T47D (cell line): ENCODE results near the gene CST7.
"Not testable (repeated sequence)": the region's sequence is repeated elsewhere in the genome, so short reads cannot be mapped to it uniquely, and the experiment has no call there.

Experiments
- DNase-seq, 2 experiments: peaks; one replicate each; pipeline versions ENCODE4 v3.0.0 to v3.0.0-alpha.2; 2011 to 2012; ENCODE audit warnings: low read depth in 1 of 2, low spot score in 1 of 2
- JUND ChIP-seq: IDR thresholded peaks from 2 replicates; pipeline ENCODE4 v1.6.1; 2012; ENCODE audit warnings: low read depth
- in situ Hi-C: cut with HindIII; loops from 2 replicates; pipeline ENCODE4 v1.10.0; 2016; ENCODE audit warnings: low sequenced_read_pairs, low pct_unique_long_range_greater_than_20kb

Gene CST7

GRCh38 chr20:24934101-24934661 lies 14.9 kb upstream of the CST7 start:
- no peak for TF ChIP-seq JUND
- in situ Hi-C loops, result no loop called here
- DNase-seq, result no peak

DNA sequence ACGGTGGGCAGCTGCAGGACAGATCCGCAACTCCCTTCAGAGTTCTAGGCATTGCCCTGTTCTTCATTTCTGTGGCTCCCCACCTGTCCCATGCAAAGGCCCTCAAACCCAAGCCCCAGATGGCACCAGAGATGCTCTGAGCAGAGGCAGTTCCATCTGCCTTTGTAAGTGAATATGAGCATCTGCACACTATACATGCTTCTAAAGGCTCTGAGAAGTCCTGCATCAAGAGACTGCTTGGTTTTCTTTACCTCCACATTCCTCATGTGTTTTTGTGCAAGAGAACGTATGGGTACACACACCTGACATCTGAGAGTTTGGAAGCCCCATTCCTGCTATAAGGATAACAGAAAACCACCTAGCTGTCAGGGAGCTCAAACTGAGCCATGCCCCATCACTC lies 14.4 kb upstream of the CST7 start:
- no peak for TF ChIP-seq JUND
- no peak for DNase-seq
- in situ Hi-C loops, result no loop called here

- no peak for DNase-seq
- no peak for TF ChIP-seq JUND
- in situ Hi-C loops, result no loop called here
These were observed 13.9 kb upstream of the CST7 start for GRCh38 chr20:24935140-24935539.

DNA sequence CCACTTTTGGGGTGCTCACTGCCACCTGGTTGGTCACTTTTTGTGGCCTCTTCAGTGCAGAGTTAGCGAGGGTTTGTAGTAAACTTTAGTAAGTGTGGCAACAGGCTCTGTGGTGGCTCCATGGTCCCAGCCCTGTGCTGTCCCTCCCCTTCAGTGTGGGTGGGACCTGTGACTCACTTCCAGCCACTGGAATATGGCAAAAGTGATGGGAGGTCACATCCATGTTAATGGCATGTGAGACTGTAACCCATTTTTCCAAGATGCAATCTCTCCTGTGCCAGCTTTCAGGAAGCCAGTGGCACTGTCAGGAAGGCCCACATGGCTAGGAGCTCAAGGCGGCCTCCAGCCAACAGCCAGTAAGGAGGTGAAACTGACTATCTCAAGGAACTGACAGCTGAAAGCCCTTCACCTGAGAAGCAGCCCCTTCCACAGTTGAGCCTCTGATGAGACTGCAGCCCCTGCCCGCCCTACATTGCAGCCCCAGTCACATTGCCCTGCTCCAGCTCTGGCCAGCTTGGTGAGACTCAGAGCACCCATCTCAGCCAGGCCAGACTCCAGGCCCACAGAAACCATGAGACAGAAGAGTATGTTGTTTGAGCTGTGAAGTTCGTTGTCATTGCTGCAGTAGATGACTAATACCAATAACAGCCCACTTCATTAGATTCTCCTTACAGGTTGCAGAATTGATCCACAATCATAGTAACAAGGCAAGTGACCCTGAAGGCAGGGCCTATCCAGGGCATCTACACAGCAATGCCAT lies 13.1 kb upstream of the CST7 start:
- in situ Hi-C loops, result no loop called here
- no peak for TF ChIP-seq JUND
- DNase-seq, result no peak

GRCh38 chr20:24936526-24937407 lies 12.3 kb upstream of the CST7 start:
- TF ChIP-seq JUND, result no peak
- DNase-seq, result no peak
- in situ Hi-C loops, result no loop called here

GRCh38 chr20:24937579-24937978 lies 11.5 kb upstream of the CST7 start:
- no peak for DNase-seq
- no peak for TF ChIP-seq JUND
- in situ Hi-C loops, result no loop called here

GRCh38 chr20:24938498-24938897 lies 10.6 kb upstream of the CST7 start:
- TF ChIP-seq JUND, result no peak
- in situ Hi-C loops, result no loop called here
- DNase-seq, result no peak

DNA sequence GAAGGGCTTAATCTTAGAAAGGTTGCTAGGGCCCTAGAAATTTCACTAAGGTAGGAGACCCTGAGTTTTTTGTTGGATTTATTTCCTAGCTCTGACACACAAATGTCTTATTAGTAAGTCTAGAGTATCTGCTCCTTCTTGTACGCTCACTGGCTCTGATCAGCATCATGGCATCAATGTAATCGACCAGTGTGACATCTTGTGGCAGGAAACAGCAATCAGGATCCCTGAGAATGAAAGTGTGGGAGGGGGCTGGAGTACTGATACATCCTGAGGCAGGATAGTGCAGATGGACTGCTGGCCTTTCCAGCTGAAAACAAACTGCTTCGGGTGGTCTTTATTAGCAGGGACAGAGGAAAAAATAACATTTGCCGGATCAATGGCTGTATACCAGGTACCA lies 10.0 kb upstream of the CST7 start:
- in situ Hi-C loops, result no loop called here
- no peak for DNase-seq
- no peak for TF ChIP-seq JUND

- in situ Hi-C loops, result no loop called here
- DNase-seq, result no peak
- no peak for TF ChIP-seq JUND
These were observed 6.4 kb upstream of the CST7 start for GRCh38 chr20:24942679-24943078.

GRCh38 chr20:24943196-24943595 lies 5.9 kb upstream of the CST7 start:
- TF ChIP-seq JUND, result no peak
- in situ Hi-C loops, result no loop called here
- no peak for DNase-seq

DNA sequence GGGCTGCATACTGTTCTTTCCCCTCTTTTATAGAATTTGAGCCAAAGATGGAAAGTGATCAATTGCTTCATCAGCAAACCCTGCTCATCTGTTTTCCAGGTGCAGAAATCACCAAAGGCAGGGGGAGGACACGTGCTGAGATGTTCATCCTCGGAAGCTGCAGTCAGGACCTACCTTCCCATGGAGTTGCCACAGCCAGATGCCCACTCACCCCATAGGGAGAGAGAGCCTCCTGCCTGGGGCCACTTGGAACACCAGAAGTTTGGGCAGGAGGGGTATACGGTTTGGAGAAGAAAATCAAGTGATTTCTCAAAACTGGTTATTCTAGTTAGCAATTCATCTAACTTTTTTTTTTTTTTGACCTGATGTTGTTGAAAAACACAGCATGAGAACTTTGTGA lies 5.3 kb upstream of the CST7 start:
- DNase-seq, result no peak
- in situ Hi-C loops, result no loop called here
- TF ChIP-seq JUND, result no peak

GRCh38 chr20:24946376-24946775 lies 2.7 kb upstream of the CST7 start:
- DNase-seq, in situ Hi-C loops: not testable (repeated sequence)

GRCh38 chr20:24948396-24948938 lies 602 bp upstream of the CST7 start:
- DNase-seq, in situ Hi-C loops: not testable (repeated sequence)
